Panc1 (cell line): ENCODE results near the gene ANKRD10. TPM values are rescaled to one million over a fixed set of nuclear protein-coding genes. Genes with fewer than 3 reads are reported as not detected.

Experiments
- ATAC-seq: fragments of 200-7000 bp; cut with Tn5 transposase; 2 replicates; pipeline ENCODE4 v1.9.1; 2020; ENCODE audit warnings: mild to moderate bottlenecking, moderate library complexity
- BruUV-seq: library from RNA; stranded (reverse); fragments of 400-500 nt; replicated peaks from 2 replicates; lab custom pipeline; 2021; lab: Mats Ljungman, UMichigan
- CTCF ChIA-PET: fragments of 300-600 bp; sonication (Branson Sonifier 250); formaldehyde crosslinking; loops from one replicate; lab custom pipeline; 2022; ENCODE audit warnings: antibody characterized with exemption; lab: Charles Lee
- POLR2A ChIA-PET: fragments of 300-600 bp; sonication (Branson Sonifier 250); formaldehyde crosslinking; loops from one replicate; lab custom pipeline; 2022; ENCODE audit warnings: antibody characterized with exemption; lab: Charles Lee
- DNase-seq: peaks from one replicate; pipeline ENCODE4 v3.0.0-alpha.2; 2010; ENCODE audit warnings: low read depth, low spot score
- H3K27ac ChIP-seq: 2 replicates; pipeline ENCODE4 v1.5.1; 2011; ENCODE audit warnings: mild to moderate bottlenecking, low read length, inconsistent platforms
- H3K27me3 ChIP-seq: fragments of 200-500 bp; sonication (Bioruptor generic); 2 replicates; pipeline ENCODE4 v1.6.0; 2014; ENCODE audit warnings: low read length, inconsistent platforms; ENCODE audit not compliant: control insufficient read depth, insufficient read depth
- H3K36me3 ChIP-seq: fragments of 200-500 bp; sonication (Bioruptor generic); 2 replicates; pipeline ENCODE4 v1.5.1; 2014; ENCODE audit warnings: inconsistent platforms, mild to moderate bottlenecking, low read length, moderate library complexity; ENCODE audit not compliant: control insufficient read depth, insufficient read depth
- H3K4me1 ChIP-seq: 2 replicates; pipeline ENCODE4 v1.5.1; 2011; ENCODE audit warnings: inconsistent platforms, mild to moderate bottlenecking, low read length, moderate library complexity; ENCODE audit not compliant: control insufficient read depth, insufficient read depth
- H3K4me3 ChIP-seq, 2 experiments: 2 replicates each; pipeline ENCODE4 v1.5.1; 2011 to 2012; ENCODE audit warnings: low read depth in 2 of 2, low read length in 2 of 2, mild to moderate bottlenecking in 2 of 2, inconsistent platforms in 1 of 2, moderate library complexity in 1 of 2
- H3K9me3 ChIP-seq: fragments of 200-500 bp; sonication (Bioruptor generic); 2 replicates; pipeline ENCODE4 v1.5.1; 2014; ENCODE audit warnings: low read depth, mild to moderate bottlenecking, inconsistent platforms, low read length, moderate library complexity; ENCODE audit not compliant: control insufficient read depth, insufficient read depth
- CTCF ChIP-seq: fragments of 450-650 bp; IDR thresholded peaks from 2 replicates; pipeline ENCODE4 v1.5.1; 2017; ENCODE audit warnings: mild to moderate bottlenecking
- POLR2AphosphoS5 ChIP-seq: IDR thresholded peaks from 2 replicates; pipeline ENCODE4 v1.6.1; 2012; ENCODE audit warnings: mild to moderate bottlenecking, low read depth, low read length, moderate library complexity
- SIN3A ChIP-seq: IDR thresholded peaks from 2 replicates; pipeline ENCODE4 v1.6.1; 2012; ENCODE audit warnings: low read depth, mild to moderate bottlenecking, low read length, moderate library complexity, borderline replicate concordance; ENCODE audit not compliant: insufficient read depth
- TCF7L2 ChIP-seq: IDR thresholded peaks from 2 replicates; pipeline ENCODE4 v1.6.1; 2011; ENCODE audit warnings: mild to moderate bottlenecking, low read depth, low read length, inconsistent platforms
- in situ Hi-C: cut with HindIII; loops from 2 replicates; pipeline ENCODE4 v1.10.0; 2016; ENCODE audit warnings: low sequenced_read_pairs, low pct_unique_long_range_greater_than_20kb
- intact Hi-C: fragments of 100-400 bp; cut with micrococcal nuclease; formaldehyde crosslinking; loops from one replicate; pipeline ENCODE4 v1.10.0; 2022; ENCODE audit not compliant: unreplicated experiment
- total RNA-seq: library from RNA; stranded (reverse); gene quantifications from one replicate; pipeline ENCODE4 v1.2.1, GENCODE V29; 2021; ENCODE audit not compliant: unreplicated experiment
- TF ChIP-seq, protein P1 (sequence below), 2 experiments: IDR thresholded peaks; 2 replicates each; pipeline ENCODE4 v1.6.1; 2011 to 2012; ENCODE audit warnings: low read depth in 2 of 2, control low read depth in 1 of 2, low read length in 1 of 2, mild to moderate bottlenecking in 1 of 2, moderate library complexity in 1 of 2; ENCODE audit not compliant: insufficient read depth in 1 of 2

ANKRD10 gene
- total RNA-seq, 1 experiment from 2014 or later, result 76.8 TPM

DNA sequence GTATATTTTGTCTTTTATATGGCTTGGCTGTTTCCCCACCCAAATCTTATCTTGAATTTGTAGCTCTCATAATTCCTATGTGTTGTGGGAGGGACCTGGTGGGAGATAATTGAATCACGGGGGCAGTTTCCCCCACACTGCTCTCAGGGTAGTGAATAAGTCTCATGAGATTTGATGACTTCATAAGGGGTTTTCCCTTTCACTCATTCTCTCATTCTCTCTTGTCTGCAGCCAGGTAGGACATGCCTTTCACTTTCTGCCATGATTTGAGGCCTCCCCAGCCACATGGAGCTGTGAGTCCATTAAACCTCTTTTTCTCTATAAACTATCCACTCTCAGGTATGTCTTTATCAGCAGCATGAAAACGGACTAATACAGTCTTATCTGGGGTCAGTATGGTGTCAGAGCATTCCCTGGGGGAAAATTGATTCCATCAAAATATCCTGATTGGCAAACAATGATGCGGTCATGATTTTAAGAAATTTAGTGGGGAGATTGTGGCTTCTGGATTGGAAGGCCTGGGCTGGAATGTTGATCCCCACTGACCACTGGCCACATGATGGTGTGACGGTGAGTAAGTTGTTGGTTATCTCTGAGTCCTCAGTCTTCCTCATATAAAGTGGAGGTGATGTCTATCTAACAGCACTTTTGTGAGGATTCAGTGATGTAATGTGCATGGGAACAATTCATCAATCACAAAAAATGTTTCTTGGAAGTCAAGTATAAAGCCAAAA lies 27.5 kb upstream of the ANKRD10 start:
- ChIA-PET CTCF (no interaction called here), POLR2A (no interaction called here)
- BruUV-seq, result no TSS peak
- DNase-seq, result no peak
- H3K4me3 ChIP-seq, result no peak overlapping the region
- TF ChIP-seq, protein P1, sequence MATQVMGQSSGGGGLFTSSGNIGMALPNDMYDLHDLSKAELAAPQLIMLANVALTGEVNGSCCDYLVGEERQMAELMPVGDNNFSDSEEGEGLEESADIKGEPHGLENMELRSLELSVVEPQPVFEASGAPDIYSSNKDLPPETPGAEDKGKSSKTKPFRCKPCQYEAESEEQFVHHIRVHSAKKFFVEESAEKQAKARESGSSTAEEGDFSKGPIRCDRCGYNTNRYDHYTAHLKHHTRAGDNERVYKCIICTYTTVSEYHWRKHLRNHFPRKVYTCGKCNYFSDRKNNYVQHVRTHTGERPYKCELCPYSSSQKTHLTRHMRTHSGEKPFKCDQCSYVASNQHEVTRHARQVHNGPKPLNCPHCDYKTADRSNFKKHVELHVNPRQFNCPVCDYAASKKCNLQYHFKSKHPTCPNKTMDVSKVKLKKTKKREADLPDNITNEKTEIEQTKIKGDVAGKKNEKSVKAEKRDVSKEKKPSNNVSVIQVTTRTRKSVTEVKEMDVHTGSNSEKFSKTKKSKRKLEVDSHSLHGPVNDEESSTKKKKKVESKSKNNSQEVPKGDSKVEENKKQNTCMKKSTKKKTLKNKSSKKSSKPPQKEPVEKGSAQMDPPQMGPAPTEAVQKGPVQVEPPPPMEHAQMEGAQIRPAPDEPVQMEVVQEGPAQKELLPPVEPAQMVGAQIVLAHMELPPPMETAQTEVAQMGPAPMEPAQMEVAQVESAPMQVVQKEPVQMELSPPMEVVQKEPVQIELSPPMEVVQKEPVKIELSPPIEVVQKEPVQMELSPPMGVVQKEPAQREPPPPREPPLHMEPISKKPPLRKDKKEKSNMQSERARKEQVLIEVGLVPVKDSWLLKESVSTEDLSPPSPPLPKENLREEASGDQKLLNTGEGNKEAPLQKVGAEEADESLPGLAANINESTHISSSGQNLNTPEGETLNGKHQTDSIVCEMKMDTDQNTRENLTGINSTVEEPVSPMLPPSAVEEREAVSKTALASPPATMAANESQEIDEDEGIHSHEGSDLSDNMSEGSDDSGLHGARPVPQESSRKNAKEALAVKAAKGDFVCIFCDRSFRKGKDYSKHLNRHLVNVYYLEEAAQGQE (IDR thresholded peaks at IDR 0.05; ENCODE audit: insufficient read depth in 1 of 2, low read depth in 2 of 2, low read length in 1 of 2), result no peak
- TF ChIP-seq POLR2AphosphoS5 (no peak), TCF7L2 (no peak), CTCF (no peak), SIN3A (no peak)
- H3K36me3 ChIP-seq, result no peaks in the 10 kb centered on the region
- no peak for ATAC-seq
- in situ Hi-C loops (no loop called here), intact Hi-C loops (loop anchor here (5.0 kb wide), 1 partner anchor 95 kb away; no protein-coding TSS in a partner anchor)
- no peaks in the 10 kb centered on the region for H3K27me3 ChIP-seq
- H3K9me3 ChIP-seq, result no peaks in the 10 kb centered on the region
- H3K4me1 ChIP-seq, result peaks cover 4% of the 10 kb centered on the region; the same call in 1 of the 2 replicates
- no peak overlapping the region for H3K27ac ChIP-seq

GRCh38 chr13:110938662-110939421 lies 24.0 kb upstream of the ANKRD10 start:
- TF ChIP-seq CTCF (no peak), SIN3A (no peak), POLR2AphosphoS5 (no peak), TCF7L2 (no peak)
- TF ChIP-seq, protein P1 (IDR thresholded peaks at IDR 0.05; ENCODE audit: insufficient read depth in 1 of 2, low read depth in 2 of 2, low read length in 1 of 2), result no peak
- H3K27me3 ChIP-seq, result no peaks in the 10 kb centered on the region
- DNase-seq (no peak), ATAC-seq (no peak)
- H3K36me3 ChIP-seq, result no peaks in the 10 kb centered on the region
- no peaks in the 10 kb centered on the region for H3K9me3 ChIP-seq
- ChIA-PET POLR2A (no interaction called here), CTCF (no interaction called here)
- BruUV-seq, result no TSS peak
- H3K4me3 ChIP-seq, result no peak overlapping the region
- H3K4me1 ChIP-seq, result no peaks in the 10 kb centered on the region
- H3K27ac ChIP-seq, result no peak overlapping the region
- intact Hi-C loops (no loop called here), in situ Hi-C loops (no loop called here)
